Neural cell (in vitro differentiated cells): ENCODE results near the gene CRLF2.

Experiments
- EP300 ChIP-seq: fragments of 450-650 bp; conservative IDR thresholded peaks from 2 replicates; pipeline ENCODE4 v1.6.1; 2014; ENCODE audit warnings: antibody characterized with exemption, mild to moderate bottlenecking, moderate library complexity; ENCODE audit not compliant: poor library complexity, severe bottlenecking
- EZH2 ChIP-seq: fragments of 200-600, 300-800 bp; shearing (Covaris generic), sonication (generic); IDR thresholded peaks from 2 replicates; pipeline ENCODE4 v1.6.1; 2014; ENCODE audit warnings: antibody characterized with exemption, low read length, borderline replicate concordance, mild to moderate bottlenecking; ENCODE audit not compliant: insufficient read depth, poor library complexity, severe bottlenecking
- RAD21 ChIP-seq: fragments of 450-650 bp; conservative IDR thresholded peaks from 2 replicates; pipeline ENCODE4 v1.6.1; 2014; ENCODE audit warnings: antibody characterized with exemption, mild to moderate bottlenecking, moderate library complexity
- REST ChIP-seq: IDR thresholded peaks from 2 replicates; pipeline ENCODE4 v1.6.1; 2012; ENCODE audit warnings: borderline replicate concordance
- SMC3 ChIP-seq: fragments of 450-650 bp; conservative IDR thresholded peaks from 2 replicates; pipeline ENCODE4 v1.6.1; 2014; ENCODE audit warnings: antibody characterized with exemption, mild to moderate bottlenecking, moderate library complexity; ENCODE audit not compliant: poor library complexity
- TF ChIP-seq, protein P1 (sequence below): fragments of 450-650 bp; IDR thresholded peaks from 2 replicates; pipeline ENCODE4 v1.5.1; 2014; ENCODE audit warnings: antibody characterized with exemption, mild to moderate bottlenecking, moderate library complexity; ENCODE audit not compliant: poor library complexity, severe bottlenecking

DNA sequence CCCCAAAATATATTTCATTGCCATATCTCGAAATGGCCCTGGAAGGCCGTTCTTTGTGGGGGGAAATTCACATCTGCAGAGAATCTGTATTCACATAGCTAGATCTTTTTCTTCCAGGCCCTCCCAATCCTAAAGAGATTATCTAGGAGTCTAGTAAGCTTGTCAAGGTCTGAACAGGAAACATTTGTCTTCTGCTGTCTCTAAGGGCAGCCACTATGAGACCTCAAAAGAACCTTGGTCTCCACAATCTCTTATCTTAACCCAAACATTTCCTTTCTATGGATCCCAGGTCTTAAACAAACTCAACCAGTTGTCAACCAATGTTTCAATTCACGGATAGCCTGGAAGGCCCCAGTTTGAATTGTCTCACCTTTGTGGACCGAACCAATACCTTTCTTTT is 45.0 kb downstream of the CRLF2 start:
- TF ChIP-seq, protein P1, sequence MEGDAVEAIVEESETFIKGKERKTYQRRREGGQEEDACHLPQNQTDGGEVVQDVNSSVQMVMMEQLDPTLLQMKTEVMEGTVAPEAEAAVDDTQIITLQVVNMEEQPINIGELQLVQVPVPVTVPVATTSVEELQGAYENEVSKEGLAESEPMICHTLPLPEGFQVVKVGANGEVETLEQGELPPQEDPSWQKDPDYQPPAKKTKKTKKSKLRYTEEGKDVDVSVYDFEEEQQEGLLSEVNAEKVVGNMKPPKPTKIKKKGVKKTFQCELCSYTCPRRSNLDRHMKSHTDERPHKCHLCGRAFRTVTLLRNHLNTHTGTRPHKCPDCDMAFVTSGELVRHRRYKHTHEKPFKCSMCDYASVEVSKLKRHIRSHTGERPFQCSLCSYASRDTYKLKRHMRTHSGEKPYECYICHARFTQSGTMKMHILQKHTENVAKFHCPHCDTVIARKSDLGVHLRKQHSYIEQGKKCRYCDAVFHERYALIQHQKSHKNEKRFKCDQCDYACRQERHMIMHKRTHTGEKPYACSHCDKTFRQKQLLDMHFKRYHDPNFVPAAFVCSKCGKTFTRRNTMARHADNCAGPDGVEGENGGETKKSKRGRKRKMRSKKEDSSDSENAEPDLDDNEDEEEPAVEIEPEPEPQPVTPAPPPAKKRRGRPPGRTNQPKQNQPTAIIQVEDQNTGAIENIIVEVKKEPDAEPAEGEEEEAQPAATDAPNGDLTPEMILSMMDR, result no peak
- no peak for TF ChIP-seq EZH2
- TF ChIP-seq RAD21, result no peak
- TF ChIP-seq REST, result no peak
- no peak for TF ChIP-seq SMC3
- no peak for TF ChIP-seq EP300
